Gastroesophageal sphincter (tissue), 4 donors: ENCODE data around the gene FHAD1. TPM values are rescaled to one million over a fixed set of nuclear protein-coding genes. Genes with fewer than 3 reads are reported as not detected.

Experiments used
- ATAC-seq: fragments of 150-250 bp; one replicate; pipeline ENCODE4 v1.9.1; 2016; ENCODE audit warnings: mild to moderate bottlenecking, moderate library complexity
- H3K27ac ChIP-seq, 4 donors: fragments of 200-600 bp; sonication (generic) in 3 of 4; 1 replicate in 3 of 4; 2 replicates in 1 of 4; pipeline ENCODE4 v1.5.1; 2016 to 2019
- H3K27me3 ChIP-seq: fragments of 200-600 bp; sonication (generic); one replicate; pipeline ENCODE4 v1.5.1; 2019
- H3K36me3 ChIP-seq, 2 donors: fragments of 200-600 bp; sonication (generic); one replicate each; pipeline ENCODE4 v1.5.1; 2019; ENCODE audit warnings: control low read depth in 1 of 2
- H3K4me1 ChIP-seq, 3 donors: fragments of 200-600 bp; sonication (generic); 1 replicate in 2 of 3; 2 replicates in 1 of 3; pipeline ENCODE4 v1.5.1; 2016 to 2019; ENCODE audit warnings: control low read depth in 2 of 3
- H3K4me3 ChIP-seq, 2 donors: fragments of 200-600 bp; sonication (generic); one replicate each; pipeline ENCODE4 v1.5.1; 2019; ENCODE audit warnings: mild to moderate bottlenecking in 1 of 2, moderate library complexity in 1 of 2
- H3K9me3 ChIP-seq, 3 donors: fragments of 200-600 bp; sonication (generic); one replicate each; pipeline ENCODE4 v1.5.1; 2017 to 2019; ENCODE audit warnings: control low read depth in 2 of 3
- EP300 ChIP-seq: sonication (generic); formaldehyde crosslinking; IDR thresholded peaks from one replicate; pipeline ENCODE4 v1.6.1; 2017; ENCODE audit warnings: antibody characterized with exemption, mild to moderate bottlenecking
- POLR2A ChIP-seq, 2 donors: fragments of 450-650 bp; IDR thresholded peaks; one replicate each; pipeline ENCODE4 v1.6.1; 2017; ENCODE audit warnings: antibody characterized with exemption in 2 of 2, mild to moderate bottlenecking in 2 of 2, moderate library complexity in 1 of 2
- POLR2AphosphoS5 ChIP-seq: sonication (generic); formaldehyde crosslinking; IDR thresholded peaks from one replicate; pipeline ENCODE4 v1.6.1; 2017; ENCODE audit warnings: antibody characterized with exemption
- WGBS, 2 donors: methylation state at CpG; one replicate each; pipeline ENCODE4 v1.1.5; 2018; ENCODE audit warnings: low coverage in 1 of 2; 5-methylcytosine and 5-hydroxymethylcytosine counted together
- total RNA-seq, 4 donors: library from RNA; depleted of rRNA; stranded (reverse); fragments of >200 nt; gene quantifications; one replicate each; pipeline ENCODE4 v1.1.0, GENCODE V29; 2016
- TF ChIP-seq, protein P1 (sequence below), 4 experiments: fragments of 200-600 bp in 2 of 4; fragments of 450-650 bp in 2 of 4; sonication (generic) in 1 of 4; IDR thresholded peaks; one replicate each; pipeline ENCODE4 v1.5.1; 2017 to 2019; ENCODE audit warnings: antibody characterized with exemption in 4 of 4, mild to moderate bottlenecking in 2 of 4, moderate library complexity in 2 of 4

FHAD1 gene
- total RNA-seq, 4 donors from 2014 or later: 1.1 TPM; not detected in 3

DNA sequence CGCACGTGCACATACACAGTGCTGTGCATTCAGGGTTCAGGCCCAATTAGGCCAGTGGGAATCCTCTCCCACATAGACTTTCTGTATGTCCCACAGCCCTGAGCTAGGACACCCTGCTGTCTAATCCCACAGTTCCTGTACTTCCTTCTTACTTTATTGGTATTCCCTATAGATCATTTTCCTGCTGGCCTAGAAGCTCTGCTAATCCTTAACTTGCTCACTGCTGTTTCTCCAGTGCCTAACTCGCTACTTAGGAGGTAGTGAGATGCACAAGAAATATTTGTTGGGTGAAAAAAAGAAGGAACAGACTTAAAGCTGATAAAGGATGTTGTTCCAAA, 34.1 kb upstream of the FHAD1 start:
- H3K27ac ChIP-seq: peak overlapping the region in 2 of 4 donors; percentile 40 to 65

DNA sequence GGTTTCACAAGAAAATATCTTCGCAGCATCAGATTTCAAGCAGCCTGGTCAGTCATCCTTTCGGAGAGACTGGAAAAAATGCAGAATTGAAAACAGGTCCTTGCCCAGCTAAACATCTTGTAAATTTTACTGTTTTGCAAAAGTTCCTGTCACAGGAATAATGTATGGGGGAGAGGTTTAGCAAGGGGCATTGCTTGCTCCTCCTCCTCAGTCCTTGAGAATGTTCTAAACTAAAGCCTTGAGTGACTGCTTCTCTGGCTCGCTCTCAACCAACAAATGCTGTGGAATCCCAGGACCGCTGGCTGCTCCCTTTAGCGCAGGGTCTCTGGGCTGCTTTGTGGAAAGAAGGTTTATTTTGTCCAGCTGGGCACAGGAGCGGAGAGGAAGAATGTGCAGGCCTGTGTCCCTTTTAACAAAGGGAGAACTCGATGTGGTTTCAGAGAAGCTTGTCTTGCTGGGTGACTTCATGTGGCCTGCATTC, 33.6 kb upstream of the FHAD1 start:
- Histone ChIP-seq H3K4me3 (no peak overlapping the region), H3K27me3 (no peaks in the 10 kb centered on the region), H3K27ac (peak overlapping the region in 2 of 4 donors; percentile 40 to 65), H3K9me3 (no peaks in the 10 kb centered on the region), H3K4me1 (peaks cover 0 to 51% (median 18%) of the 10 kb centered on the region in 3 donors), H3K36me3 (no peaks in the 10 kb centered on the region)
- peak; percentile 27 for ATAC-seq
- 47 to 48% methylated on average over 4 to 7 of the region's 7 CpGs for WGBS, 2 donors
- TF ChIP-seq, protein P1, sequence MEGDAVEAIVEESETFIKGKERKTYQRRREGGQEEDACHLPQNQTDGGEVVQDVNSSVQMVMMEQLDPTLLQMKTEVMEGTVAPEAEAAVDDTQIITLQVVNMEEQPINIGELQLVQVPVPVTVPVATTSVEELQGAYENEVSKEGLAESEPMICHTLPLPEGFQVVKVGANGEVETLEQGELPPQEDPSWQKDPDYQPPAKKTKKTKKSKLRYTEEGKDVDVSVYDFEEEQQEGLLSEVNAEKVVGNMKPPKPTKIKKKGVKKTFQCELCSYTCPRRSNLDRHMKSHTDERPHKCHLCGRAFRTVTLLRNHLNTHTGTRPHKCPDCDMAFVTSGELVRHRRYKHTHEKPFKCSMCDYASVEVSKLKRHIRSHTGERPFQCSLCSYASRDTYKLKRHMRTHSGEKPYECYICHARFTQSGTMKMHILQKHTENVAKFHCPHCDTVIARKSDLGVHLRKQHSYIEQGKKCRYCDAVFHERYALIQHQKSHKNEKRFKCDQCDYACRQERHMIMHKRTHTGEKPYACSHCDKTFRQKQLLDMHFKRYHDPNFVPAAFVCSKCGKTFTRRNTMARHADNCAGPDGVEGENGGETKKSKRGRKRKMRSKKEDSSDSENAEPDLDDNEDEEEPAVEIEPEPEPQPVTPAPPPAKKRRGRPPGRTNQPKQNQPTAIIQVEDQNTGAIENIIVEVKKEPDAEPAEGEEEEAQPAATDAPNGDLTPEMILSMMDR (IDR thresholded peaks at IDR 0.05): no peak
- no peak for TF ChIP-seq POLR2A (IDR thresholded peaks at IDR 0.05)
- TF ChIP-seq EP300: no peak
- no peak for TF ChIP-seq POLR2AphosphoS5

More for the DNA sequence above, 34.1 kb upstream of the FHAD1 start:
- Histone ChIP-seq H3K36me3 (no peaks in the 10 kb centered on the region), H3K9me3 (no peaks in the 10 kb centered on the region), H3K4me1 (peaks cover 0 to 52% (median 18%) of the 10 kb centered on the region in 3 donors), H3K27me3 (no peaks in the 10 kb centered on the region), H3K4me3 (no peak overlapping the region)
- TF ChIP-seq POLR2AphosphoS5 (no peak), EP300 (no peak), POLR2A (IDR thresholded peaks at IDR 0.05) (no peak)
- TF ChIP-seq, protein P1 (IDR thresholded peaks at IDR 0.05): no peak
- WGBS, 2 donors: 85% methylated on average over 2 to 3 of the region's 3 CpGs
- ATAC-seq: no peak

DNA sequence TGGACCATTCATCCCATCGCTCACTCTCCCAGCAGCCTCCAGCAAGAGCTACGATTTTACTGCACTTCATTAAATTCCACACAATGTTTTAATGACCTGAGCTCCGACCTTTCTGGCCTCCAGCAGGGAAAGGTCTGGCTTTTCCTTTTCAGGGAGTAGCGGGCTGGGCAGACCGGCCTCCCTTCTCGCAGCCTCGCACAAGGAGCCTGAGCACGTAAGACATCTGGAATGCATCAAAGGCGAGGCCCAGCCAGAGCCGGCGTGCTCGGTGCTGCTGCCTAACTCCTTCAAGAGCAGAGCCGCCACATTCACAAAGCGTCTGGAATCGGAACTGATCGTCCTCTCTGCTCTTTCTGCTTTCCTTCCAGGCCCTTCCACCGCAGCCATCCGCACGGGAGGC, 32.5 kb upstream of the FHAD1 start:
- Histone ChIP-seq H3K9me3 (no peaks in the 10 kb centered on the region), H3K27me3 (no peaks in the 10 kb centered on the region), H3K27ac (peak overlapping the region in 3 of 4 donors; percentile 15 to 71 (median 65)), H3K36me3 (peaks cover 0 to 3% of the 10 kb centered on the region in 2 donors), H3K4me3 (no peak overlapping the region), H3K4me1 (peaks cover 0 to 51% (median 18%) of the 10 kb centered on the region in 3 donors)
- no peak for TF ChIP-seq POLR2A (IDR thresholded peaks at IDR 0.05)
- peak; percentile 49 for TF ChIP-seq POLR2AphosphoS5
- WGBS, 2 donors: 19 to 39% methylated on average over 6 to 9 of the region's 19 CpGs
- peak; percentile 74 for ATAC-seq

DNA sequence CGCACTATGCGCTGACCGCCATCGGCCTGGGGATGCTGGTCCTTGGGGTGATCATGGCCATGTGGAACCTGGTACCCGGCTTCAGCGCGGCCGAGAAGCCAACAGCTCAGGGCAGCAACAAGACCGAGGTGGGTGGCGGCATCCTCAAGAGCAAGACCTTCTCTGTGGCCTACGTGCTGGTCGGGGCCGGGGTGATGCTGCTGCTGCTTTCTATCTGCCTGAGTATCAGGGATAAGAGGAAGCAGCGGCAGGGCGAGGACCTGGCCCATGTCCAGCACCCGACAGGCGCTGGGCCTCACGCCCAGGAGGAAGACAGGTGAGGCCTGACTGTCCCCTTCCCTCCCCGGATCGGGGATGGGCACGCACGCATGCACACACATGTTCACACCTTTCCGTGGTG, 31.9 kb upstream of the FHAD1 start:
- Histone ChIP-seq H3K27ac (peak overlapping the region in 3 of 4 donors; percentile 15 to 71 (median 65)), H3K27me3 (no peaks in the 10 kb centered on the region), H3K9me3 (no peaks in the 10 kb centered on the region), H3K36me3 (peaks cover 0 to 9% of the 10 kb centered on the region in 2 donors), H3K4me3 (no peak overlapping the region), H3K4me1 (peaks cover 0 to 45% (median 18%) of the 10 kb centered on the region in 3 donors)
- WGBS, 2 donors: 83 to 100% methylated on average over 1 of the region's 23 CpGs
- no peak for TF ChIP-seq POLR2A (IDR thresholded peaks at IDR 0.05)
- no peak for TF ChIP-seq POLR2AphosphoS5
- TF ChIP-seq, protein P1 (IDR thresholded peaks at IDR 0.05): no peak
- no peak for TF ChIP-seq EP300
- ATAC-seq: no peak

DNA sequence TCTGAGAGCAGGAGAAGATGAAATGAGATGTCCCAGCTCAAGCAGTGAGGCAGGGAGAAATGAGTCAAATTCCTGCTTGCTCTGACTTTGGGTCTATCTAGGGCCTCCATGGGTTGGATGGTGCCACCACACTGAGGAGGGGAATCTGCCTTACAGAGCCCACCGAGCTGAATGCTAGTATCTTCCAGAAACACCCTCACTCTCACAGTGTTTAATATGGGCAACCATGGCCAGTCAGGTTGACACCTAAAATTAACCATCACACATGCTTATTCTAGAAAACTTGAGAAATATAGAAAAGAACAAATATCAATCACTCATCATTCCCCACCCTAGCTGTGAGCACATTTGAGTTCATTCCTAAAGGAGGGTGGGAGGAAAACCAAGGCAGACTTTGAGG, 29.4 kb upstream of the FHAD1 start:
- TF ChIP-seq POLR2AphosphoS5: no peak
- no peak for TF ChIP-seq EP300
- no peak for TF ChIP-seq POLR2A (IDR thresholded peaks at IDR 0.05)
- TF ChIP-seq, protein P1 (IDR thresholded peaks at IDR 0.05): no peak
- H3K27me3 ChIP-seq: no peaks in the 10 kb centered on the region
- 89% methylated on average over 1 of the region's 1 CpG; no CpG with 5 or more reads in 1 of the 2 donors for WGBS, 2 donors

More for the DNA sequence above, 29.4 kb upstream of the FHAD1 start:
- Histone ChIP-seq H3K36me3 (peaks cover 0 to 16% of the 10 kb centered on the region in 2 donors), H3K4me1 (peaks cover 0 to 27% (median 18%) of the 10 kb centered on the region in 3 donors), H3K4me3 (no peak overlapping the region), H3K9me3 (no peaks in the 10 kb centered on the region), H3K27ac (no peak overlapping the region)
- ATAC-seq: no peak
